ENCODE measurements around the gene CCDC194. TPM values are rescaled to one million over a fixed set of nuclear protein-coding genes. Genes with fewer than 3 reads are reported as not detected.

The CCDC194 gene
- total RNA-seq, 1 experiment from 2014 or later: not detected

- DNase-seq (ENCODE audit: low read depth): peak; percentile 86
Observed at GRCh38 chr19:17406046-17406886, 12.3 kb upstream of the CCDC194 start.

GRCh38 chr19:17405250-17406045 is 11.5 kb upstream of the CCDC194 start, which contains the start of gene BST2:
TSS of gene BST2 (minus strand) at chr19:17405630. CDS start at chr19:17405575, 55 bp downstream.
- no peak for DNase-seq (ENCODE audit: low read depth)

- DNase-seq (ENCODE audit: low read depth): no peak
Observed at GRCh38 chr19:17404621-17405249, 10.7 kb upstream of the CCDC194 start.

GRCh38 chr19:17404015-17404414 is 10.0 kb upstream of the CCDC194 start:
- DNase-seq (ENCODE audit: low read depth): no peak

GRCh38 chr19:17402982-17403855 is 9.2 kb upstream of the CCDC194 start:
- DNase-seq (ENCODE audit: low read depth): no peak

- DNase-seq (ENCODE audit: low read depth): no peak
Observed at GRCh38 chr19:17401628-17402027, 7.6 kb upstream of the CCDC194 start.

GRCh38 chr19:17398902-17399527 is 5.0 kb upstream of the CCDC194 start:
- no peak for DNase-seq (ENCODE audit: low read depth)

- no peak for DNase-seq (ENCODE audit: low read depth)
Observed at GRCh38 chr19:17394891-17395415, 957 bp upstream of the CCDC194 start.

GRCh38 chr19:17393002-17393401 is 994 bp downstream of the CCDC194 start:
- DNase-seq (ENCODE audit: low read depth): no peak

GRCh38 chr19:17391371-17392151 is 2.4 kb downstream of the CCDC194 start:
- DNase-seq (ENCODE audit: low read depth): no peak

GRCh38 chr19:17390665-17391370 is 3.2 kb downstream of the CCDC194 start:
- DNase-seq (ENCODE audit: low read depth): peak; percentile 81

- DNase-seq (ENCODE audit: low read depth): no peak
Observed at GRCh38 chr19:17389957-17390664, 3.9 kb downstream of the CCDC194 start.

- DNase-seq (ENCODE audit: low read depth): no peak
Observed at GRCh38 chr19:17389288-17389687, 4.7 kb downstream of the CCDC194 start.

GRCh38 chr19:17385878-17386611 is 8.0 kb downstream of the CCDC194 start:
- DNase-seq (ENCODE audit: low read depth): peak; percentile 24

GRCh38 chr19:17380426-17381138 is 13.4 kb downstream of the CCDC194 start:
- DNase-seq (ENCODE audit: low read depth): no peak

GRCh38 chr19:17379221-17379631 is 14.8 kb downstream of the CCDC194 start:
- no peak for DNase-seq (ENCODE audit: low read depth)

- DNase-seq (ENCODE audit: low read depth): no peak
Observed at GRCh38 chr19:17378271-17378670, 15.7 kb downstream of the CCDC194 start.
